NCI-H524 (cell line): ENCODE data around the gene TRHDE.

ENCODE experiments used
- DNase-seq, 2 experiments: peaks; one replicate each; lab custom pipeline; 2025; lab: John Stamatoyannopoulos, UW

The TRHDE gene

GRCh38 chr12:72448089-72448488 is 175.9 kb downstream of the TRHDE start:
- no peak for DNase-seq

GRCh38 chr12:72448805-72449204 is 176.6 kb downstream of the TRHDE start:
- DNase-seq: peak in 1 of 2 experiments; percentile 7

GRCh38 chr12:72453066-72453465 is 180.9 kb downstream of the TRHDE start:
- no peak for DNase-seq

- no peak for DNase-seq
Observed at GRCh38 chr12:72453550-72453949, 181.4 kb downstream of the TRHDE start.

GRCh38 chr12:72464471-72464870 is 192.3 kb downstream of the TRHDE start:
- DNase-seq: no peak

- DNase-seq: no peak
Observed at GRCh38 chr12:72465155-72465554, 193.0 kb downstream of the TRHDE start.

GRCh38 chr12:72465940-72466630 is 193.9 kb downstream of the TRHDE start:
- DNase-seq: no peak

GRCh38 chr12:72467985-72468384 is 195.8 kb downstream of the TRHDE start:
- DNase-seq: no peak

- no peak for DNase-seq
Observed at GRCh38 chr12:72468505-72468904, 196.3 kb downstream of the TRHDE start.

- DNase-seq: no peak
Observed at GRCh38 chr12:72471806-72472205, 199.6 kb downstream of the TRHDE start.

- DNase-seq: no peak
Observed at GRCh38 chr12:72472350-72472749, 200.2 kb downstream of the TRHDE start.

GRCh38 chr12:72476301-72476700 is 204.1 kb downstream of the TRHDE start:
- no peak for DNase-seq

- DNase-seq: peak in 1 of 2 experiments; percentile 21
Observed at GRCh38 chr12:72485017-72485701, 213.0 kb downstream of the TRHDE start.

- DNase-seq: no peak
Observed at GRCh38 chr12:72491426-72491825, 219.3 kb downstream of the TRHDE start.

- DNase-seq: no peak
Observed at GRCh38 chr12:72493407-72493806, 221.2 kb downstream of the TRHDE start.

GRCh38 chr12:72498354-72498753 is 226.2 kb downstream of the TRHDE start:
- DNase-seq: no peak

- no peak for DNase-seq
Observed at GRCh38 chr12:72499244-72499643, 227.1 kb downstream of the TRHDE start.

- no peak for DNase-seq
Observed at GRCh38 chr12:72502546-72502945, 230.4 kb downstream of the TRHDE start.

GRCh38 chr12:72505227-72505626 is 233.1 kb downstream of the TRHDE start:
- DNase-seq: no peak

GRCh38 chr12:72509891-72510290 is 237.7 kb downstream of the TRHDE start:
- no peak for DNase-seq

GRCh38 chr12:72510772-72511171 is 238.6 kb downstream of the TRHDE start:
- no peak for DNase-seq

GRCh38 chr12:72511498-72511897 is 239.3 kb downstream of the TRHDE start:
- DNase-seq: no peak

GRCh38 chr12:72511906-72512305 is 239.7 kb downstream of the TRHDE start:
- DNase-seq: no peak
